HEK293 (cell line): Measurements from ENCODE around the gene DDIT4.
"Not testable (repeated sequence)": the region's sequence is repeated elsewhere in the genome, so short reads cannot be mapped to it uniquely, and the experiment has no call there.

Experiments used
- CTCF ChIP-seq: fragments of 450-650 bp; formaldehyde crosslinking; IDR thresholded peaks from 2 replicates; pipeline ENCODE4 v1.5.1; 2016; ENCODE audit warnings: missing biosample characterization, missing genetic modification characterization
- GLI4 ChIP-seq: fragments of 450-650 bp; formaldehyde crosslinking; IDR thresholded peaks from 2 replicates; pipeline ENCODE4 v1.5.1; 2016; ENCODE audit warnings: missing biosample characterization, missing genetic modification characterization
- HIC1 ChIP-seq: fragments of 450-650 bp; formaldehyde crosslinking; IDR thresholded peaks from 2 replicates; pipeline ENCODE4 v1.5.1; 2016; ENCODE audit warnings: missing biosample characterization, missing genetic modification characterization
- PBX3 ChIP-seq: sonication (generic); formaldehyde crosslinking; IDR thresholded peaks from 2 replicates; pipeline ENCODE4 v1.8.1; 2022; ENCODE audit warnings: mild to moderate bottlenecking, moderate library complexity, missing genetic modification reagents
- RBAK ChIP-seq: fragments of 450-650 bp; formaldehyde crosslinking; IDR thresholded peaks from 2 replicates; pipeline ENCODE4 v1.5.1; 2016; ENCODE audit warnings: missing biosample characterization, missing genetic modification characterization
- ZBTB20 ChIP-seq: fragments of 450-650 bp; formaldehyde crosslinking; IDR thresholded peaks from 2 replicates; pipeline ENCODE4 v1.5.1; 2016; ENCODE audit warnings: missing biosample characterization, missing genetic modification characterization
- ZBTB7A ChIP-seq: fragments of 450-650 bp; formaldehyde crosslinking; IDR thresholded peaks from 2 replicates; pipeline ENCODE4 v1.5.1; 2016; ENCODE audit warnings: low read depth, missing biosample characterization, missing genetic modification characterization
- ZNF2 ChIP-seq: fragments of 450-650 bp; formaldehyde crosslinking; IDR thresholded peaks from 2 replicates; pipeline ENCODE4 v1.5.1; 2016; ENCODE audit warnings: missing biosample characterization, missing genetic modification characterization
- ZNF362 ChIP-seq: fragments of 450-650 bp; formaldehyde crosslinking; IDR thresholded peaks from 2 replicates; pipeline ENCODE4 v1.5.1; 2016; ENCODE audit warnings: missing biosample characterization, missing genetic modification characterization
- ZNF510 ChIP-seq: fragments of 450-650 bp; formaldehyde crosslinking; IDR thresholded peaks from 2 replicates; pipeline ENCODE4 v1.5.1; 2018; ENCODE audit warnings: mild to moderate bottlenecking, missing genetic modification characterization, missing biosample characterization; ENCODE audit not compliant: insufficient replicate concordance
- ZNF585B ChIP-seq: fragments of 450-650 bp; formaldehyde crosslinking; IDR thresholded peaks from 2 replicates; pipeline ENCODE4 v1.5.1; 2016; ENCODE audit warnings: missing biosample characterization, missing genetic modification characterization
- ZNF629 ChIP-seq: fragments of 450-650 bp; formaldehyde crosslinking; IDR thresholded peaks from 2 replicates; pipeline ENCODE4 v1.5.1; 2017; ENCODE audit warnings: missing biosample characterization, missing genetic modification characterization
- TF ChIP-seq, protein P1 (sequence below): fragments of 450-650 bp; formaldehyde crosslinking; IDR thresholded peaks from 2 replicates; pipeline ENCODE4 v1.5.1; 2016; ENCODE audit warnings: missing biosample characterization, missing genetic modification characterization
- TF ChIP-seq, protein P2 (sequence below): fragments of 450-650 bp; IDR thresholded peaks from 2 replicates; pipeline ENCODE4 v1.5.1; 2018; ENCODE audit warnings: missing biosample characterization, mild to moderate bottlenecking, missing genetic modification characterization

DNA sequence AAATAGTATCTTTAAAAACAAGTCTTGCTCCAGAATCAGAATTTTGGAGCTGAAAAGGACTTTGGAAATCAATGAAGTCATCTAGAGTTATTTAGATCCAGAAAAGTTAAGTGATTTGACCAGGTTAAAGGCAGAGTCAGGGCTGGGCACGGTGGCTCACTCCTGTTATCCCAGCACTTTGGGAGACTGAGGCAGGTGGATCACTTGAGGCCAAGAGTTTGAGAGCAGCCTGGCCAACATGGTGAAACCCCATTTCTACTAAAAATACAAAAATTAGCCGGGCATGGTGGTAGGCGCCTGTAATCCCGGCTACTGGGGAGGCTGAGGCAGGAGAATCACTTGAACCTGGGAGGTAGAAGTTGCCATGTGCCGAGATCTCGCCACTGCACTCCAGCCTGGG lies 49.5 kb upstream of the DDIT4 start:
- not testable (repeated sequence) for TF ChIP-seq CTCF (tag by site-specific recombination); PBX3 (CRISPR knock-in tag); ZNF510 (tag by site-specific recombination); ZNF629 (tag by site-specific recombination); RBAK; ZBTB20 (tag by site-specific recombination); ZBTB7A (tag by site-specific recombination); ZNF362; GLI4 (tag by site-specific recombination); HIC1 (tag by site-specific recombination); ZNF2 (tag by site-specific recombination); ZNF585B
- TF ChIP-seq, protein P1, sequence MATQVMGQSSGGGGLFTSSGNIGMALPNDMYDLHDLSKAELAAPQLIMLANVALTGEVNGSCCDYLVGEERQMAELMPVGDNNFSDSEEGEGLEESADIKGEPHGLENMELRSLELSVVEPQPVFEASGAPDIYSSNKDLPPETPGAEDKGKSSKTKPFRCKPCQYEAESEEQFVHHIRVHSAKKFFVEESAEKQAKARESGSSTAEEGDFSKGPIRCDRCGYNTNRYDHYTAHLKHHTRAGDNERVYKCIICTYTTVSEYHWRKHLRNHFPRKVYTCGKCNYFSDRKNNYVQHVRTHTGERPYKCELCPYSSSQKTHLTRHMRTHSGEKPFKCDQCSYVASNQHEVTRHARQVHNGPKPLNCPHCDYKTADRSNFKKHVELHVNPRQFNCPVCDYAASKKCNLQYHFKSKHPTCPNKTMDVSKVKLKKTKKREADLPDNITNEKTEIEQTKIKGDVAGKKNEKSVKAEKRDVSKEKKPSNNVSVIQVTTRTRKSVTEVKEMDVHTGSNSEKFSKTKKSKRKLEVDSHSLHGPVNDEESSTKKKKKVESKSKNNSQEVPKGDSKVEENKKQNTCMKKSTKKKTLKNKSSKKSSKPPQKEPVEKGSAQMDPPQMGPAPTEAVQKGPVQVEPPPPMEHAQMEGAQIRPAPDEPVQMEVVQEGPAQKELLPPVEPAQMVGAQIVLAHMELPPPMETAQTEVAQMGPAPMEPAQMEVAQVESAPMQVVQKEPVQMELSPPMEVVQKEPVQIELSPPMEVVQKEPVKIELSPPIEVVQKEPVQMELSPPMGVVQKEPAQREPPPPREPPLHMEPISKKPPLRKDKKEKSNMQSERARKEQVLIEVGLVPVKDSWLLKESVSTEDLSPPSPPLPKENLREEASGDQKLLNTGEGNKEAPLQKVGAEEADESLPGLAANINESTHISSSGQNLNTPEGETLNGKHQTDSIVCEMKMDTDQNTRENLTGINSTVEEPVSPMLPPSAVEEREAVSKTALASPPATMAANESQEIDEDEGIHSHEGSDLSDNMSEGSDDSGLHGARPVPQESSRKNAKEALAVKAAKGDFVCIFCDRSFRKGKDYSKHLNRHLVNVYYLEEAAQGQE (tag by site-specific recombination): not testable (repeated sequence)
- TF ChIP-seq, protein P2, sequence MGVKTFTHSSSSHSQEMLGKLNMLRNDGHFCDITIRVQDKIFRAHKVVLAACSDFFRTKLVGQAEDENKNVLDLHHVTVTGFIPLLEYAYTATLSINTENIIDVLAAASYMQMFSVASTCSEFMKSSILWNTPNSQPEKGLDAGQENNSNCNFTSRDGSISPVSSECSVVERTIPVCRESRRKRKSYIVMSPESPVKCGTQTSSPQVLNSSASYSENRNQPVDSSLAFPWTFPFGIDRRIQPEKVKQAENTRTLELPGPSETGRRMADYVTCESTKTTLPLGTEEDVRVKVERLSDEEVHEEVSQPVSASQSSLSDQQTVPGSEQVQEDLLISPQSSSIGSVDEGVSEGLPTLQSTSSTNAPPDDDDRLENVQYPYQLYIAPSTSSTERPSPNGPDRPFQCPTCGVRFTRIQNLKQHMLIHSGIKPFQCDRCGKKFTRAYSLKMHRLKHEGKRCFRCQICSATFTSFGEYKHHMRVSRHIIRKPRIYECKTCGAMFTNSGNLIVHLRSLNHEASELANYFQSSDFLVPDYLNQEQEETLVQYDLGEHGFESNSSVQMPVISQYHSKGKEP (tag by site-specific recombination): not testable (repeated sequence)
